Measurements from ENCODE around the gene TP63. TPM values are rescaled to one million over a fixed set of nuclear protein-coding genes. Genes with fewer than 3 reads are reported as not detected.

TP63 gene
- total RNA-seq, 2 experiments from 2014 or later: 0.45 to 0.53 TPM

DNA sequence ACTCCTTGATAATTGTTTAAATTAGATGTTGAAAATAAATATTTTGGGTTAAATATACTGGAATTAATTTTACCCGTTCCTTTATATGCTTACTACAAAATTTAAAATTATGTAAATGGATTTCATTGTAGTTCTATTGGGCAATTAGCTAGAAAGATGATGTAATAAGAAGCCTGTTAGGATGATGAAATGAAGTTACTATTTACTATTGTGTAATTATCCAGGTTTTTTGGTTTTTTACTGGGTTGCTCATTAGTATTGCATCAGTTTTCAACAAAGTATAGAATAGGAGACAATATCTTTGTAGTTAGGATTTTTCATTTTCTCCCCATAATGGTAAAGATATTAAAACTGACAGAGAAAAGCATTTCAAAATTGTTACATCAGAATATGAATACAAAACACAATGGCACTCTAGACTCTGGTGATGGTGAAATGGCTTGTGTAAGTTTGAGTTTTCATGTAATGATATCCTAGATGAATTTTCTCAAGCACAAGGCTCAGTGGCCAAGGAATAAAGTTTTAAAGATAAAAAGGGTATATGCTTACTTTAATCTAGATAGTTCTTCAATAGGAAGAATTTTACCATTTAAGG is 267.5 kb downstream of the TP63 start:
- Mint-ChIP-seq H3K36me3 (no peaks in the 10 kb centered on the region), H3K4me1 (no peaks in the 10 kb centered on the region), H3K27me3 (no peaks in the 10 kb centered on the region), H3K4me3 (no peak overlapping the region), H3K27ac (no peak overlapping the region), H3K9me3 (no peaks in the 10 kb centered on the region)
- DNase-seq: no peak
- no peak for ATAC-seq (ENCODE audit: low read depth)
- POLR2A ChIA-PET: no interaction called here

DNA sequence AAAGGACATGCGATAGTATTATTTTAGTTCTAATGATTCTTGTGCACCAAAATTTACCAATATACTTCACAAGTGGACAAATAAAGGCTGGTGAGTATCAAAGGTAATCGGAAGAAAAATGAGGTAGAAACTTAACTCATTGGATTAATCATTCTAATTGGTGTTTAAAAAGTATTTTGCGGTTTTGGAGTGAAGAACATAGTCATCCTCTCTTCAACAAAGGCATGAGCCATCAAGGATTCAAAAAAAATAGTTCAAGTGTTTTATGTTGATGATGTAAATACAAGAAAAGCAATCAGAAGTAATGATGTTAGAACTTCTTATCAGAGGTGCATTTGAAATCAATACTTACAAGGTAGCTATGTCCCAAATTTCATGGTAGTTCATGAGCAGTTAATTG is 268.0 kb downstream of the TP63 start:
- POLR2A ChIA-PET: no interaction called here
- H3K4me3 Mint-ChIP-seq: no peak overlapping the region
- H3K36me3 Mint-ChIP-seq: no peaks in the 10 kb centered on the region
- H3K9me3 Mint-ChIP-seq: no peaks in the 10 kb centered on the region
- DNase-seq (no peak), ATAC-seq (ENCODE audit: low read depth) (no peak)
- H3K4me1 Mint-ChIP-seq: no peaks in the 10 kb centered on the region
- no peaks in the 10 kb centered on the region for H3K27me3 Mint-ChIP-seq
- no peak overlapping the region for H3K27ac Mint-ChIP-seq

DNA sequence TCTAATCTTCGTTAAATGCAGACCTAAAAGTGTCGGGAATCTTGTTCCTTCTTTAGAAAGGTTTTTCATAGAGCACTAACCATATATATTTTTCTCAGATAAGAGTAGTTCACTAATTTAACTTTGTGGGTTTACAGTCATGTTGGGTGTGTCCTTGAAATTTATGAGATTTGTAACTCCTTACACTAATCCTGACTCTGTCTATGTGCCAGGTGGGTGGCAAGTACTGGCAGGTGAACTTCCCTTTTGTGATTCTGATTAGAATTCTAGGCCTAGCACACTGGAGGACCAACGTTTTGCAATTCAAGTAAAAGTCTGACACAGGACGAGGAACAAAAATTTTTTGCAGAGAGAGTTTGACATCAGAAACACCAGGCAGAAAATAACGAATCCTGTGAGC is 269.4 kb downstream of the TP63 start:
- POLR2A ChIA-PET: no interaction called here
- DNase-seq: no peak
- Mint-ChIP-seq H3K4me1 (no peaks in the 10 kb centered on the region), H3K36me3 (no peaks in the 10 kb centered on the region), H3K27ac (no peak overlapping the region), H3K9me3 (no peaks in the 10 kb centered on the region), H3K27me3 (no peaks in the 10 kb centered on the region), H3K4me3 (no peak overlapping the region)
- no peak for ATAC-seq (ENCODE audit: low read depth)

DNA sequence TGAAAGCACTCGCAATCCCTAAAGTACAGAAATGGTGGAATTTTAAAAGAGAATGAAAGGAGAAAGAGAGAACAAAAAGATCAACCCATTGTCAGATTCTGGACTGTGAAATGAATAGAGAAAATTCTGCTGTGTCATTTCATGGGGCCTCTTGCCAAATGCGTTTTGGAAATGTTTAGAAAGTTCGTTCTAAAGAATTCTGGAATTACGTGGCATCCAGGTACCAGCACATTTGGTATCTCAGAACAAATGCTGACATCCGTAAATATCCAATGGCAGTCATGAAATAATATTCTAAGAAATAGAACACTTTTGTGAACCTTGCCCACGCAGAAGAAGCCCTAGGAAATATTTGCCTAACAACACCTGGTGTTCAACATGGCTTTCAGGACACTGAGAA is 270.3 kb downstream of the TP63 start:
- no peaks in the 10 kb centered on the region for H3K27me3 Mint-ChIP-seq
- H3K4me3 Mint-ChIP-seq: no peak overlapping the region
- POLR2A ChIA-PET: no interaction called here
- no peak for ATAC-seq (ENCODE audit: low read depth)
- no peak for DNase-seq
- no peaks in the 10 kb centered on the region for H3K36me3 Mint-ChIP-seq
- no peak overlapping the region for H3K27ac Mint-ChIP-seq
- no peaks in the 10 kb centered on the region for H3K4me1 Mint-ChIP-seq
- H3K9me3 Mint-ChIP-seq: no peaks in the 10 kb centered on the region

DNA sequence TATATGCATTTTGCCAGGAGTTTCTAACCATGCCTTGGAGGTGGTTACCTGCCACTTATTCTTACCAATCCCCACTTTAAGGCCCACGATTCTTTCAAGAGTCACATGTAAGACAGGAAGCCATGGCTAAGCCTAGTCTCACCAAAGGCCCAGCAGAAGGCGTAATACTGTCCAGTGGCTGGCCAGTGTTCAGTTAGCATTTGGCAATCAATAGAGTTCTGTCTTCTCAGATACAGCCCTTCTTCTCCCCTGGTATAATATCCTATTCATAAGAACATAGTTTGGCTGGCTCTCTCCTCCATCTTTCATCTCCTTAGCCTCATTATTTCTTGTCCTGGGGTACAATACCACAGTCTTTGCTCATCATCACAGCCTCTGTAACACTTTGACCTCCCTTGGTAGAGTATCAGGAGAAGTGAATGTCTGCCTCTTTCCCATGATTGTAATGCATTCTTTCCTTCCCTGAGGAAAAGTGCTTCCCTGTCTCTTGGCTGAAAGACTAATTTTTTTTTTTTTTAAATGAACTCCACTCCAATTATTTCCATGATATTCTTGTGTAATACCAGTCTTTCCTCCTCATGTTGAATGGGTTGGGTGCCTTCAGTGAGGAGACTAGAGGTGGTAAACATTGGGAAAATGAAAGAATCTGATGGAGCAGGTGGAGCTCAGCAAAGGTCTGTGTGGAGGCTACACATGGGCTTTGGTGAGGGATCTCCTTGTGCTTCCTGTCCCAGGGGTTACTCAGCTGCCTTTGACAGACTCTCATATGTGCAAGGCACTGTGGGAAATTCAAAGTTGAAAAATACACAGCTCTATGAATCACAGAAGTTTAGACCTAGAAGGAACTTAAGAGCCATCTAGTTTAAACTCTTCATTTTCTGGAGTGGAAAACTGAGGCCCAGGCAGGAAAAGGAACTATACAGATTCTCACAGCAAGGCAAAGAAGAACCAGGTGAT is 271.3 kb downstream of the TP63 start:
- H3K4me1 Mint-ChIP-seq: no peaks in the 10 kb centered on the region
- H3K27me3 Mint-ChIP-seq: no peaks in the 10 kb centered on the region
- H3K9me3 Mint-ChIP-seq: peaks cover 3% of the 10 kb centered on the region
- DNase-seq (no peak), ATAC-seq (ENCODE audit: low read depth) (no peak)
- H3K27ac Mint-ChIP-seq: no peak overlapping the region
- POLR2A ChIA-PET: no interaction called here
- no peak overlapping the region for H3K4me3 Mint-ChIP-seq
- H3K36me3 Mint-ChIP-seq: no peaks in the 10 kb centered on the region

DNA sequence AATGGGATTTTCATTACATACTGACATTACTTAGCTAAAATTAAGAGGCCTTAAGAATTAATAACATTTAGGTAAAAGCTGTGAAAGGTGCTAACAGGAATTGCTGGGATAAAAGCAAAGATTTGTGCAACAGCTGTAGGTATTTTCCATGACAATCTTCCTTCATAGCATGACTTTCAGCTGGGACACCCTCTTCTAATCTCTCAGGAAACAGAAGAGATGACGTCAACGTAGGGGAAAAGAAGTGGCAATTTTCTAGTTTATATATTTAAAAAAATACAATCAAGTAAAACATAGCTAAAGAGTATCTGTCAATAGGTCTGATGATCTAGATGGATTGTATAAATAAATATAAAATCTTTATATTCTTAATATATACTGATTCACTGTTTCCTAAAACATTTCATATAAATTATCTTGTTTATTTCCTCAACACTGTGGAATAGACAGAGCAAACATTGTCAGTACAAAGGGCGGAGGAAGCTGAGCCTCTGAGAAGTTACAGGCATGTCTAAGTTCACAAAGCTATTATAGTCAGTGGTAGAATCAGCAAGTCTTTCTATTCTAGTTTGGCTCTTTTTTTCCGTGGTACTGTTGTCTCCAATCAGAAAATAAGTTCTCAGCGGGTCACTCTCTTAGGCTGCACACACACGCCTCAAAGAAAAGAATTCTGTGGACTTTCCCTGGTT is 272.5 kb downstream of the TP63 start:
- ATAC-seq (ENCODE audit: low read depth) (no peak), DNase-seq (no peak)
- Mint-ChIP-seq H3K27me3 (no peaks in the 10 kb centered on the region), H3K36me3 (no peaks in the 10 kb centered on the region), H3K9me3 (peaks cover 3% of the 10 kb centered on the region), H3K4me3 (no peak overlapping the region), H3K27ac (no peak overlapping the region), H3K4me1 (no peaks in the 10 kb centered on the region)
- POLR2A ChIA-PET: no interaction called here

DNA sequence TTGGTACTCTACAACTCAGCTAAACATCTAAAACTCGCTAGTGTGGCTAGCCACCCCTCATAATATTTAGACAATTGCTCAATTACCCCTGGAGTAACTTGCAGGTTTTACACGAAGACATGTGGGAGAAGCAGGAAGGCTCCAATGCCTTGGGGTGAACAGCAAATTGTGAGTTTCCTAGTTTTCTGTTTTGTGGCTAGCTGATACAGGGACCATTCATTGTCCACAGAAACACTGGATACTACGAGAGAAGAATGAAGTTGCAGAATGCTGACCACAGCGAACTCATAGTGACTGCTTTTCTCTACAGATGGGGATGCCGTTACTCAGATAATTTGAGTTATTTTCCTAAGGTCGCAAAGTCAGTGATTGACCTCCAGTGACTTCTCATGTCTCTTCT is 276.6 kb downstream of the TP63 start:
- peaks cover 3% of the 10 kb centered on the region for H3K9me3 Mint-ChIP-seq
- DNase-seq: no peak
- POLR2A ChIA-PET: no interaction called here
- ATAC-seq (ENCODE audit: low read depth): no peak
- H3K4me1 Mint-ChIP-seq: no peaks in the 10 kb centered on the region
- no peak overlapping the region for H3K27ac Mint-ChIP-seq
- no peak overlapping the region for H3K4me3 Mint-ChIP-seq
- H3K27me3 Mint-ChIP-seq: no peaks in the 10 kb centered on the region
- H3K36me3 Mint-ChIP-seq: no peaks in the 10 kb centered on the region

DNA sequence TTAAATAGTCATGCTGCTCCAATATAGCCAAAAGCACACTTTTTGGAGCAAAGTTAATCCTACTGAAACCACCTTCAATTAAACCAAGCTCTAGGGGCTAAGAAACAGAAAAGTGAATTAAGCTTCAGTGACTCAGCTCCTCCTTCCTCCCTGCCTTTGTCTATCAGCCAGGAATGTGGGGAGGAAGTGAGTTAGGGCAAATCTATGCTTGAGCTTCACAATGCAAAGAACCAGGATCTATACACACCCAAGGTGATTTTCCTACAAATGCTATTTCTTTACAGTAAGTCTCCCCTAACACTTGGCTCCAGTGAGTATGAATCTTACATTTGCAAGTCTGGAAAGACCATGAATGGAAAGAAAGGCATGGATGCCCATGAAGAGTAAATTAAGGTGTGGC is 277.5 kb downstream of the TP63 start:
- Mint-ChIP-seq H3K4me3 (no peak overlapping the region), H3K4me1 (no peaks in the 10 kb centered on the region), H3K9me3 (peaks cover 3% of the 10 kb centered on the region), H3K36me3 (no peaks in the 10 kb centered on the region), H3K27me3 (no peaks in the 10 kb centered on the region), H3K27ac (no peak overlapping the region)
- POLR2A ChIA-PET: no interaction called here
- DNase-seq (no peak), ATAC-seq (ENCODE audit: low read depth) (no peak)

DNA sequence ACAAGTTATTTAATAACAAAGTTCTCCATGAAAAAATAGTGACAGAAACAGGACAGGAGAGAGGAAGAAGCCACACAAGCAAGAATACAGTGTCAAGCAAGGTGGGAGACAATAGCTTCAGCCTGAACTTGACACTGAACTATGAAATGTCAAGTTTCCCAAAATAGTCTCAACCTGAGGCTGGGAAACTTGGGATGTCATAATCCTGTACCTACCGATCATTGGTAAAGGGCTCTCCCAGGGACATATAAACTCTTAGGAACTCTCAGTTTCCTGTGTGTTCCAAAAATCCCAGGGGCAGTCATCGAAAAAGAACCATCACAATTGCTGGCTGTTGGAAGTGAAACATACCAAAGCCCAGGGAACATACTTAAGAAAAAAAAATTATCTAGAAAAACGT is 277.9 kb downstream of the TP63 start:
- ATAC-seq (ENCODE audit: low read depth) (no peak), DNase-seq (no peak)
- Mint-ChIP-seq H3K9me3 (peaks cover 3% of the 10 kb centered on the region), H3K4me3 (no peak overlapping the region), H3K27me3 (no peaks in the 10 kb centered on the region), H3K4me1 (no peaks in the 10 kb centered on the region), H3K27ac (no peak overlapping the region), H3K36me3 (no peaks in the 10 kb centered on the region)
- POLR2A ChIA-PET: no interaction called here

DNA sequence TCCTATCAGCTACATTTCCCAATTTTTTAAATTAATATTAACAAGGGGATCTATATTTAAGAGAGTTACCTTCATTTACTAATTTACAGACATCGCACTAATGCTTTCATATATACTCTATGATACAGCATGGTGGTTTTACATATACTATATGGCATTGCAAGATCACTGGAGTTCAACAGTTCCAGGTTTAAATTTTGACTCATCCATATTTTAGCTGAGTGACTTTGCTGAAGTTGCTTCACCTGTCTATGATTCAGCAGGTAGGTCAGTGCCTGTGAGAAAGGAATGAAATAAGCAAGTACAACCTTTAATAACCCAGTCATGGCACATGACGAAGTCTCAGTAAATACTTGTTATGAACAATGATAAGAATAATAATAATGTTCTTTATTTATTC is 278.4 kb downstream of the TP63 start:
- no peak for DNase-seq
- no peaks in the 10 kb centered on the region for H3K27me3 Mint-ChIP-seq
- peaks cover 3% of the 10 kb centered on the region for H3K9me3 Mint-ChIP-seq
- H3K4me1 Mint-ChIP-seq: no peaks in the 10 kb centered on the region
- H3K36me3 Mint-ChIP-seq: no peaks in the 10 kb centered on the region
- no peak for ATAC-seq (ENCODE audit: low read depth)
- H3K27ac Mint-ChIP-seq: no peak overlapping the region
- POLR2A ChIA-PET: no interaction called here
- no peak overlapping the region for H3K4me3 Mint-ChIP-seq

DNA sequence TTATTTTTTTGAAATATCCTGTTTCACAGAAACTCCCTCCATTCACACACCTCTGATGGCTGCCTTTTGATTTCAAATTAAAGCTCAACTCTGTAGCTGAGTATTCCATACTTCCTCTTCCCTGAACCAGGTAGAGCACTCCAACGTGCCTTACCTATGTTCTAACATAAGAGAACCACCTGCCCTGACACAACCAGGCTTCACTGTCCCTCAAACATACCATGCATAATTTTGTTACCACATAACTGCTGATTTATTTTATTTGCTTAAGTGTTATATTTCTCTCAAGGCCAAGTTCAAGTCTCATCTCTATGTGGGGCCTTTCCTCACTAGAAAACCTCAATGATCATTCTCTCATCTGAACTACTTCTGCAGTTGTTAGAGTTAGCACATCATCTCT is 279.8 kb downstream of the TP63 start:
- H3K9me3 Mint-ChIP-seq: peaks cover 3% of the 10 kb centered on the region
- POLR2A ChIA-PET: no interaction called here
- no peaks in the 10 kb centered on the region for H3K36me3 Mint-ChIP-seq
- H3K27ac Mint-ChIP-seq: no peak overlapping the region
- no peak for DNase-seq
- no peaks in the 10 kb centered on the region for H3K4me1 Mint-ChIP-seq
- H3K27me3 Mint-ChIP-seq: no peaks in the 10 kb centered on the region
- no peak for ATAC-seq (ENCODE audit: low read depth)
- H3K4me3 Mint-ChIP-seq: no peak overlapping the region

DNA sequence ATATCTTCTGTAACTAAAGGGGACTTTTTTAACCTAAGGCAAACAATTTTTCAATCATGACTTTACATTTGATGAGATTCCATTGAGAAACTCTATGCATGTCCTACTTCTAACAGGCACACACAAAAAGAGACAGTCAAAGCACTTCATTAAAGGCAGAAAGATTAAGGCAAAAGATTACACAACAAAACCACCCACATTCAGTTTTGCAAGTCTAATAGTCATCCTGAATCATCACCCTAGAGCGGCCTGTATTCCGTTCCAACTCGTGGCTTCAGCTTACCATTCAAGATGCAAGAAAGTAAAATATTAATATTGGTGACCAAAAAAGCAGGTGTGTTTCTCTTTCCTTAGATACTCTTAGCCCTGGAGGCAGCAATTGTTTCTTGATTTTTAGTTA is 283.6 kb downstream of the TP63 start:
- Mint-ChIP-seq H3K4me1 (no peaks in the 10 kb centered on the region), H3K27me3 (peaks cover 4% of the 10 kb centered on the region), H3K4me3 (no peak overlapping the region), H3K36me3 (no peaks in the 10 kb centered on the region), H3K27ac (no peak overlapping the region), H3K9me3 (no peaks in the 10 kb centered on the region)
- POLR2A ChIA-PET: no interaction called here
- DNase-seq: no peak
- no peak for ATAC-seq (ENCODE audit: low read depth)

DNA sequence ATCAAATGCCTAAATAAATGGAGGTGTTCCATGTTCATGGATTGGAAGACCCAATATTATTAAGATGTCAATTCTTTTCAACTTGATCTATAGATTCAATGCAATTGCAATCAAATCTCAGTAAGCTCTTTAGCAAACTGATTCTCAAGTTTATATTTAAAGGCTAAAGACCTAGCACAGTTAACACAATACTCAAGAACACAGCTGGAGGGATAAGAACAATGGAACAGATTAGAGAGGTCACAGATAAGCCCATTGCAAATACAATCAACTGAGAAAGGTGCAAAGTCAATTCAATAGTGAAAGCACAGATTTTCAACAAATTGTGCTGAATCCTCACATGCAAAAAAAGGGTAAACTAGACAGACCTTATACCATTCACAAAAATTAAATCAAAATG is 290.6 kb downstream of the TP63 start:
- no peak for DNase-seq
- Mint-ChIP-seq H3K27ac (no peak overlapping the region), H3K36me3 (no peaks in the 10 kb centered on the region), H3K9me3 (peaks cover 2% of the 10 kb centered on the region), H3K27me3 (peaks cover 4% of the 10 kb centered on the region), H3K4me3 (no peak overlapping the region), H3K4me1 (no peaks in the 10 kb centered on the region)
- POLR2A ChIA-PET: no interaction called here
- ATAC-seq (ENCODE audit: low read depth): no peak
